ENCODE measurements around the gene CNIH3.

GRCh38 chr1:224587051-224587450 lies 29.1 kb upstream of the CNIH3 start:
- no peak for TF ChIP-seq CTCF (IDR thresholded peaks at IDR 0.05)
- no peak for TF ChIP-seq POLR2A (IDR thresholded peaks at IDR 0.05)
- no peak for TF ChIP-seq POLR2AphosphoS5 (IDR thresholded peaks at IDR 0.05)
